Chondrocyte (in vitro differentiated cells): ENCODE results near the gene MTRF1. TPM values are rescaled to one million over a fixed set of nuclear protein-coding genes. Genes with fewer than 3 reads are reported as not detected.
A peak's percentile ranks its signal among the peaks of the same experiment; 100 is the strongest.

Experiments used
- DNase-seq: peaks from one replicate; pipeline ENCODE4 v3.0.0; 2021; ENCODE audit warnings: mixed read lengths, low spot score
- H3K27ac Mint-ChIP-seq: one replicate; pipeline ENCODE4 v1.8.0; 2021; ENCODE audit warnings: mild to moderate bottlenecking, moderate library complexity, mixed read lengths; ENCODE audit not compliant: unreplicated experiment
- H3K27me3 Mint-ChIP-seq: 2 replicates; pipeline ENCODE4 v1.8.0; 2021; ENCODE audit warnings: low read depth, mixed read lengths
- H3K36me3 Mint-ChIP-seq: 2 replicates; pipeline ENCODE4 v1.8.0; 2021; ENCODE audit warnings: low read depth, mixed read lengths
- H3K4me1 Mint-ChIP-seq: 2 replicates; pipeline ENCODE4 v1.8.0; 2021; ENCODE audit warnings: low read depth, mild to moderate bottlenecking, mixed read lengths
- H3K4me3 Mint-ChIP-seq: one replicate; pipeline ENCODE4 v1.8.0; 2021; ENCODE audit warnings: mild to moderate bottlenecking, moderate library complexity, mixed read lengths; ENCODE audit not compliant: unreplicated experiment
- H3K9me3 Mint-ChIP-seq: 2 replicates; pipeline ENCODE4 v1.8.0; 2021; ENCODE audit warnings: low read depth, mixed read lengths
- total RNA-seq: library from RNA; stranded (reverse); gene quantifications from 3 replicates; pipeline ENCODE4 v1.2.1, GENCODE V29; 2021
- TF ChIP-seq, protein P1 (sequence below): fragments of 200-600 bp; sonication (generic); IDR thresholded peaks from 2 replicates; pipeline ENCODE4 v1.5.0; 2021; ENCODE audit warnings: antibody characterized with exemption, mild to moderate bottlenecking, moderate library complexity

The MTRF1 gene
- total RNA-seq, 1 donor from 2014 or later = 8.2 TPM

DNA sequence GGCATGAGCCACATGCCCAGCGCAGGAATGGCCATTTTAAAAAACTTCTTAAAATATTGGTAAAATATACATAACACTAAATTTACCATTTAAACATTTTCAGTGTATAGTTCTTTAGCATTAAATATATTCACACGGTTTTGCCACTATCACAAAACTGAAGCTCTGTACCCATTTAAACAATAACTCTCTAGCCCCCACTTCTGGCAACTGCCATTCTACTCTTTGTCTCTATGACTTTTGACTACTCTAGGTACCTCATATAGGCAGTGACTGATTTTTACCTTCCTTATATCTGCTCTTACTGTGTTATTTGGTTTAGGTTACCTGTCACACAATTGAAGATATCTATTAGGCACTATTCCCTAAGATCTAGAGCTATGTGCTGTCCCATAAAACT, 66.8 kb downstream of the MTRF1 start:
- Mint-ChIP-seq H3K36me3 (peaks cover 8% of the 10 kb centered on the region), H3K9me3 (peaks cover 5% of the 10 kb centered on the region), H3K27me3 (no peaks in the 10 kb centered on the region), H3K27ac (no peak overlapping the region), H3K4me3 (no peak overlapping the region), H3K4me1 (peaks cover 21% of the 10 kb centered on the region)
- no peak for DNase-seq
- TF ChIP-seq, protein P1, sequence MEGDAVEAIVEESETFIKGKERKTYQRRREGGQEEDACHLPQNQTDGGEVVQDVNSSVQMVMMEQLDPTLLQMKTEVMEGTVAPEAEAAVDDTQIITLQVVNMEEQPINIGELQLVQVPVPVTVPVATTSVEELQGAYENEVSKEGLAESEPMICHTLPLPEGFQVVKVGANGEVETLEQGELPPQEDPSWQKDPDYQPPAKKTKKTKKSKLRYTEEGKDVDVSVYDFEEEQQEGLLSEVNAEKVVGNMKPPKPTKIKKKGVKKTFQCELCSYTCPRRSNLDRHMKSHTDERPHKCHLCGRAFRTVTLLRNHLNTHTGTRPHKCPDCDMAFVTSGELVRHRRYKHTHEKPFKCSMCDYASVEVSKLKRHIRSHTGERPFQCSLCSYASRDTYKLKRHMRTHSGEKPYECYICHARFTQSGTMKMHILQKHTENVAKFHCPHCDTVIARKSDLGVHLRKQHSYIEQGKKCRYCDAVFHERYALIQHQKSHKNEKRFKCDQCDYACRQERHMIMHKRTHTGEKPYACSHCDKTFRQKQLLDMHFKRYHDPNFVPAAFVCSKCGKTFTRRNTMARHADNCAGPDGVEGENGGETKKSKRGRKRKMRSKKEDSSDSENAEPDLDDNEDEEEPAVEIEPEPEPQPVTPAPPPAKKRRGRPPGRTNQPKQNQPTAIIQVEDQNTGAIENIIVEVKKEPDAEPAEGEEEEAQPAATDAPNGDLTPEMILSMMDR = peak; percentile 54

DNA sequence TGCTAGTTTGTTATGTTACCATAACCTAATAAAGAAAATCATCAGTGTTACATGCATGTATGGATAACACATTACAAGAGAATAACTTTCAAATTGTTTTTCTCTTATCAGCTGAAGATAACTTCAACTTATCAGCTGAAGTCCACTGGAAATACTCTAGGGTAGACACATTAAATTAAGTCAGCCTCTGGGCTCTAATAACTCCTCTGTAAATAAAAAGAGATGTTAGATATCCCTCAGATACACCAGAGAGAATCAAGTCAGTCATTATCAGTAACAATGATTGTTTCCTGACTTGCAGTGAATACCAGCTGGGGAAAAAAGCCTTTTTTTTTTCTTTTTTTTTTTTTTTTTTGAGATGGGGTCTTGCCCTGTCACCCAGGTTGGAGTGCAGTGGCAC, 67.4 kb downstream of the MTRF1 start:
- no peak overlapping the region for H3K27ac Mint-ChIP-seq
- H3K4me3 Mint-ChIP-seq = no peak overlapping the region
- H3K27me3 Mint-ChIP-seq = no peaks in the 10 kb centered on the region
- H3K4me1 Mint-ChIP-seq = peaks cover 23% of the 10 kb centered on the region
- H3K36me3 Mint-ChIP-seq = peaks cover 8% of the 10 kb centered on the region
- TF ChIP-seq, protein P1 = no peak
- H3K9me3 Mint-ChIP-seq = peaks cover 5% of the 10 kb centered on the region
- no peak for DNase-seq

DNA sequence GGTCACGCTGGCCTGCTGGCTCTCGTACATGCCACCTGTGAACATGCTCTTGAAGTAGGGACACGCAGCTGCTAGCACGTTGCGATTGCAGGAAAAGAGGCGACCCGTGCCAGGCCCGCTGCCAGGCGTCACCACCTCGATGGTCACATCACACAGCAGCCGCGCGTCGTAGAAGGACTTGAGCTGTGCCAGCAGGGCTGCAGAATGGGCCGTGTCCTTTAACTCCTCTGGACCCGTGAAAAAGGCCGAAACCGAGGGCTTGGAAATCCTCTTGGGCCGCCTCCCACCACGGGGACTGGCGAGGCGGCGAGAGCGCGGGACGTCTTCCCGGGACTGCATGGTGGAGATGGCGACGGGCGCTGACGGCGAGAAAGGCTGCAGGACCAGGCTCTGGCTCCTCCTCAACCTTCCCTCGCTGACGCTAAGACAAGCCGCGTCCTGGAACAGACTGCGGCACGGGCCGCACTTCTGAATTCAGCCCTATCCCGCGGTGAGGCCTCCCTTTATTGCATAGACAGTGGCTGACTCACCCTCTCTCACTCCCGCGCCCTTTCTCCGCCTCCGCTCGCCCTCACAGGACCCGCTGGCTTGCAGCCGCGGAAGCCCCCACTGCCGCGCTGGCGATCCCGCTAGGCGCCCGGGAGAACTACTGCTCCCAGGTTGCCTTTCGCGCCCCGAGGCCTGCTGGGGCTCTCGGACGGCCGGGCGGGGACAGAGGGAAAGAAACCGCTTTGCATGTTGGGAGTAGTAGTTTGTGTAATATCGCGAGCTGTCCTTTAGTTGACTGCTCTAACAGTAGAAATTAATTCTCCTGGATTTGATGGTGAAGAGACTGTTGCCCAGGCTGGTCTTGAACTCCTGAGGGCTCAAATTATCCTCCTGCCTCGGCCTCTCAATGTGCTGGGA, 69.2 kb downstream of the MTRF1 start, which contains the start of gene KBTBD7:
KBTBD7 (minus strand) TSS at position 651 of the 906 bp plus-strand sequence; CDS start at position 339, 312 bp downstream.
- Mint-ChIP-seq H3K27me3 (no peaks in the 10 kb centered on the region), H3K4me3 (peak within 1 kb of the TSS; percentile 86), H3K9me3 (peaks cover 11% of the 10 kb centered on the region), H3K4me1 (peaks cover 30% of the 10 kb centered on the region), H3K27ac (peak within 1 kb of the TSS; percentile 96), H3K36me3 (peaks cover 11% of the 10 kb centered on the region)
- DNase-seq = peak; percentile 97
- TF ChIP-seq, protein P1 = peak; percentile 32

DNA sequence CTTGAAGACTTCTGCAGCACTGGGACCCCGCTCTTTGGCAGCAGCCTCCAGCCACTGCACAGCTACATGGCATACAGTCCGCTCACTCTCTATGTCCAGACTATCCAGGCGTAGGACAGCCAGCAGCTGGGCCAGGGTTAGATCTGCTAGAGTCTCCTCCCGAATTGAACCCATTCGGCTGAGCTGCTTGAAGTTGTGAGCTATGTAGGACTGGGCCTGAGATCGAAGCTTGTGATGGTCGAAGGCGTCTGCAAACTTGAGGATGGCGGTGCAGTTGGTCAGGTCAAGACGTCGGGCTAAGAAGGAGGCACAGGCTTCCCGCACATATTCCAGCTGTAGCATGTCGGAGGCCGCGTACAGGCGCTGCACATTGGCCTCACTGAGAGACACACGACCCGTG, 69.9 kb downstream of the MTRF1 start:
- Mint-ChIP-seq H3K27ac (no peak overlapping the region), H3K4me1 (peaks cover 31% of the 10 kb centered on the region), H3K27me3 (no peaks in the 10 kb centered on the region), H3K9me3 (peaks cover 12% of the 10 kb centered on the region), H3K36me3 (peaks cover 11% of the 10 kb centered on the region), H3K4me3 (peak overlapping the region; percentile 86)
- TF ChIP-seq, protein P1 = no peak
- DNase-seq = no peak

DNA sequence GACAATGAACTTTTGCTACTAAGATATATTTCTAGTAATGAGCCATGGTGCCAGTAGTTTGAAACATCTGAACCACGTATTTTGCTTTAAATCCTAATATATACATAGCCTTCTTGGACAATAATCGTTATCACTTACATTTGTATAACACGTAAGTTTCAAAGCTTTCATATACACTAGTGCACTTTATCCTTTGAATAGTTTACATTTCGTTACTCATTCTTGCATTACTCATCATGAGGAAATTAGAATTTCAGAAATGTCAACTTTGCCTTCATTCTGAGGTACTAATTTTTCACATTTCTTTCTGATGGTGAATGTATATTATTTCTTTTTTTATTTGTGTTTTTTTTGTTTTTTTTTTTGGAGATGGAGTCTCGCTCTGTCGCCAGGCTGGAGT, 74.8 kb downstream of the MTRF1 start:
- TF ChIP-seq, protein P1 = no peak
- no peak overlapping the region for H3K27ac Mint-ChIP-seq
- no peak for DNase-seq
- H3K36me3 Mint-ChIP-seq = peaks cover 9% of the 10 kb centered on the region
- peaks cover 25% of the 10 kb centered on the region for H3K4me1 Mint-ChIP-seq
- H3K4me3 Mint-ChIP-seq = no peak overlapping the region
- H3K27me3 Mint-ChIP-seq = no peaks in the 10 kb centered on the region
- peaks cover 12% of the 10 kb centered on the region for H3K9me3 Mint-ChIP-seq
